Measurements from ENCODE around the gene SEMA3F.

DNA sequence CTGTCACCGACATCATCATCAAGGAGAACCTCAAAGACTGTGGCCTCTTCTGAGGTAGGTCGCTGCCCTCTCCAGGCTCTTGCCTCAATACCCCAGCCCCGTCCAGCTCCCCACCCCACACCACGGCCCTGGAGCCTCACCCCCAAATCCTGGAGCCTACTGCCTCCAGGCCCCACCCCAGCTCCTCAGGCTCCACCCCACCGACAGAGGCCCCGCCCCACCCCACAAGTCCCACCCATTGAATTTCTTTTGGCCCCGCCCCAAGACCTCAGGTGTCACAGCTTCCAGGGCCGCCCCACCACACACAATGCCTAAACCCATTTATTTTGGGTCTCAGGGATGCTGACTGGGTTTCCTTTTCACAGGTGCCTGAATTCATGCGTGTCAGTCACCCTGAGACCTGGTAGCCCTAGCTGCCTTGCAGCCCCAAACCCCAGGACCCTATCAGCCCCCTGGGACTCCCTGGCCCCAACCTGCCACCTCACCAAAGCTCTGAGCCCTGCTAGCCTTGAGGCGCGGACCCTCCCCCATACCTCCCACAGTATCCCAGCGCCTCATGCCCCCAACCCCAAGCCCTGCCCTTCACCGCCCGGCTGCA, 39.9 kb downstream of the SEMA3F start:
- TF ChIP-seq, protein P1, sequence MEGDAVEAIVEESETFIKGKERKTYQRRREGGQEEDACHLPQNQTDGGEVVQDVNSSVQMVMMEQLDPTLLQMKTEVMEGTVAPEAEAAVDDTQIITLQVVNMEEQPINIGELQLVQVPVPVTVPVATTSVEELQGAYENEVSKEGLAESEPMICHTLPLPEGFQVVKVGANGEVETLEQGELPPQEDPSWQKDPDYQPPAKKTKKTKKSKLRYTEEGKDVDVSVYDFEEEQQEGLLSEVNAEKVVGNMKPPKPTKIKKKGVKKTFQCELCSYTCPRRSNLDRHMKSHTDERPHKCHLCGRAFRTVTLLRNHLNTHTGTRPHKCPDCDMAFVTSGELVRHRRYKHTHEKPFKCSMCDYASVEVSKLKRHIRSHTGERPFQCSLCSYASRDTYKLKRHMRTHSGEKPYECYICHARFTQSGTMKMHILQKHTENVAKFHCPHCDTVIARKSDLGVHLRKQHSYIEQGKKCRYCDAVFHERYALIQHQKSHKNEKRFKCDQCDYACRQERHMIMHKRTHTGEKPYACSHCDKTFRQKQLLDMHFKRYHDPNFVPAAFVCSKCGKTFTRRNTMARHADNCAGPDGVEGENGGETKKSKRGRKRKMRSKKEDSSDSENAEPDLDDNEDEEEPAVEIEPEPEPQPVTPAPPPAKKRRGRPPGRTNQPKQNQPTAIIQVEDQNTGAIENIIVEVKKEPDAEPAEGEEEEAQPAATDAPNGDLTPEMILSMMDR (IDR thresholded peaks at IDR 0.05; ENCODE audit: poor library complexity), result no peak
- TF ChIP-seq EZH2phosphoT487 (IDR thresholded peaks at IDR 0.05; ENCODE audit: low read depth, severe bottlenecking, unreplicated experiment) (no peak), EZH2 (IDR thresholded peaks at IDR 0.05; ENCODE audit: borderline replicate concordance) (no peak)
